ENCODE measurements around the gene MS4A4E. TPM values are rescaled to one million over a fixed set of nuclear protein-coding genes. Genes with fewer than 3 reads are reported as not detected.

The MS4A4E gene
- polyA plus RNA-seq, 1 donor (not counting 4 experiments of a cell fraction or from before 2014, with no cell fraction given), result not detected

DNA sequence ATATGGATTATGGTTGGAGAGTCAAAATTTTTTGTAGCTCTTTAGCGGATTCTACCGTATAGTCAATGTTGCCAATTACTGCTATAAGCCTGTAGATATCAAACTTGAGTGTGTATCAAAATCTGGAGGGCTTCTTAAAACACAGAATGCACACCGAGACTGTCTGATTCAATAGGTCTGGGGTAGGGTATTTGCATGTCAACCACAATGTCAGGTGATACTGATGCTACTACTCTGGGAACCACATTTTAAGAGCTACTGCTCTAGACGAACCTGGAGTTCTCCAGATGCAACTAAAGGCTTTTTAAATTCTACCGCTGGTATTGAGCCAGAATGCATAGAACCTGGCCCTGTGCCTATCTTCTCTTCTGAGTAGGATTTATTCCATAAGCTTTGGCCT is 21.7 kb upstream of the MS4A4E start:
- no peaks in the 10 kb centered on the region for H3K79me2 ChIP-seq (ENCODE audit: control insufficient read depth, insufficient read depth, low read length)
- no peaks in the 10 kb centered on the region for H3K9me1 ChIP-seq (ENCODE audit: control insufficient read depth, extremely low read depth, insufficient read depth, low read length)
- no peak for FAIRE-seq
- no peak overlapping the region for H2AFZ ChIP-seq (ENCODE audit: control insufficient read depth, low read length)
- no peak for DNase-seq (ENCODE audit: low read depth, low spot score)
- H4K20me1 ChIP-seq (ENCODE audit: control insufficient read depth, extremely low read depth, insufficient read depth, low read length), result no peaks in the 10 kb centered on the region
- H3K9ac ChIP-seq (ENCODE audit: control insufficient read depth, extremely low read depth, insufficient read depth, low read length), result no peak overlapping the region
- no peak overlapping the region for H3K27ac ChIP-seq (ENCODE audit: control insufficient read depth, insufficient read depth, low read length)
- H3K9me3 ChIP-seq (ENCODE audit: control insufficient read depth, low read depth, low read length), result no peaks in the 10 kb centered on the region
- no peak overlapping the region for H3K4me2 ChIP-seq (ENCODE audit: control insufficient read depth, extremely low read depth, insufficient read depth, low read depth, low read length)
- dilution Hi-C loops (cut with MboI; ENCODE audit: extremely low pct_ligation_motif_present, low sequenced_read_pairs), result no loop called here
- no peaks in the 10 kb centered on the region for H3K4me1 ChIP-seq (ENCODE audit: control insufficient read depth, extremely low read depth, insufficient read depth, low read length)
- H3K4me3 ChIP-seq (ENCODE audit: control insufficient read depth in 2 of 3, extremely low read depth in 1 of 3, insufficient read depth in 2 of 3, low read depth in 1 of 3, low read length in 3 of 3), result no peak overlapping the region
- H3K36me3 ChIP-seq (ENCODE audit: control insufficient read depth in 2 of 2, extremely low read depth in 1 of 2, insufficient read depth in 2 of 2, low read length in 2 of 2), result no peaks in the 10 kb centered on the region
- H3K27me3 ChIP-seq (ENCODE audit: control insufficient read depth, extremely low read depth, insufficient read depth, low read length), result no peaks in the 10 kb centered on the region
- TF ChIP-seq EZH2 (IDR thresholded peaks at IDR 0.05; ENCODE audit: low read length), result no peak
- TF ChIP-seq, protein P1, sequence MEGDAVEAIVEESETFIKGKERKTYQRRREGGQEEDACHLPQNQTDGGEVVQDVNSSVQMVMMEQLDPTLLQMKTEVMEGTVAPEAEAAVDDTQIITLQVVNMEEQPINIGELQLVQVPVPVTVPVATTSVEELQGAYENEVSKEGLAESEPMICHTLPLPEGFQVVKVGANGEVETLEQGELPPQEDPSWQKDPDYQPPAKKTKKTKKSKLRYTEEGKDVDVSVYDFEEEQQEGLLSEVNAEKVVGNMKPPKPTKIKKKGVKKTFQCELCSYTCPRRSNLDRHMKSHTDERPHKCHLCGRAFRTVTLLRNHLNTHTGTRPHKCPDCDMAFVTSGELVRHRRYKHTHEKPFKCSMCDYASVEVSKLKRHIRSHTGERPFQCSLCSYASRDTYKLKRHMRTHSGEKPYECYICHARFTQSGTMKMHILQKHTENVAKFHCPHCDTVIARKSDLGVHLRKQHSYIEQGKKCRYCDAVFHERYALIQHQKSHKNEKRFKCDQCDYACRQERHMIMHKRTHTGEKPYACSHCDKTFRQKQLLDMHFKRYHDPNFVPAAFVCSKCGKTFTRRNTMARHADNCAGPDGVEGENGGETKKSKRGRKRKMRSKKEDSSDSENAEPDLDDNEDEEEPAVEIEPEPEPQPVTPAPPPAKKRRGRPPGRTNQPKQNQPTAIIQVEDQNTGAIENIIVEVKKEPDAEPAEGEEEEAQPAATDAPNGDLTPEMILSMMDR (optimal IDR thresholded peaks at IDR 0.05 in 1 of 3, IDR thresholded peaks at IDR 0.05 in 1 of 3, conservative IDR thresholded peaks at IDR 0.05 in 1 of 3; ENCODE audit: extremely low read depth in 1 of 3, insufficient read depth in 2 of 3, low read length in 3 of 3), result no peak

DNA sequence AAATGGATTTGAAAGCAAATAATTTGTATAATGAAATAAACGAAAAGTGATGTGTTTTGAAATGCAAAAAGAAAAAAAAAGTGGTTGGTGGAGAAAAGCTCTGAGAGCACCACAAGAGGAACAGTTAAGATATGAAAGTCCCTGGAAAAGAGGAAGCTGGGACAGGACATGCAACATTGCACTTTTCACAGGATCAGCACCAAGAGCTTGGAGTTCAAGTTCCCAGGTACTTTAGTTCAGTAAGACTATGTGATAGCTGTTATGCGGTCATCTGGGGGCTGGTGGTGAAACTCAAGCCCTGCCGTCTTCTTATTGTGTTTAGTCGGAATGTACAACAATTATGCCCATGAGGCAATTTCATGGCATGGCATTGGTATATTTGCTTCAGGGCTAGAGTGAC is 20.5 kb upstream of the MS4A4E start:
- DNase-seq (ENCODE audit: low read depth, low spot score) (no peak), FAIRE-seq (no peak)
- Histone ChIP-seq H3K9me1 (ENCODE audit: control insufficient read depth, extremely low read depth, insufficient read depth, low read length) (no peaks in the 10 kb centered on the region), H3K9me3 (ENCODE audit: control insufficient read depth, low read depth, low read length) (no peaks in the 10 kb centered on the region), H3K27ac (ENCODE audit: control insufficient read depth, insufficient read depth, low read length) (no peak overlapping the region), H3K27me3 (ENCODE audit: control insufficient read depth, extremely low read depth, insufficient read depth, low read length) (no peaks in the 10 kb centered on the region), H3K36me3 (ENCODE audit: control insufficient read depth in 2 of 2, extremely low read depth in 1 of 2, insufficient read depth in 2 of 2, low read length in 2 of 2) (no peaks in the 10 kb centered on the region), H3K4me2 (ENCODE audit: control insufficient read depth, extremely low read depth, insufficient read depth, low read depth, low read length) (no peak overlapping the region), H3K9ac (ENCODE audit: control insufficient read depth, extremely low read depth, insufficient read depth, low read length) (no peak overlapping the region), H4K20me1 (ENCODE audit: control insufficient read depth, extremely low read depth, insufficient read depth, low read length) (no peaks in the 10 kb centered on the region), H2AFZ (ENCODE audit: control insufficient read depth, low read length) (no peak overlapping the region), H3K4me3 (ENCODE audit: control insufficient read depth in 2 of 3, extremely low read depth in 1 of 3, insufficient read depth in 2 of 3, low read depth in 1 of 3, low read length in 3 of 3) (no peak overlapping the region), H3K4me1 (ENCODE audit: control insufficient read depth, extremely low read depth, insufficient read depth, low read length) (no peaks in the 10 kb centered on the region), H3K79me2 (ENCODE audit: control insufficient read depth, insufficient read depth, low read length) (no peaks in the 10 kb centered on the region)
- dilution Hi-C loops (cut with MboI; ENCODE audit: extremely low pct_ligation_motif_present, low sequenced_read_pairs), result no loop called here
- TF ChIP-seq, protein P1 (optimal IDR thresholded peaks at IDR 0.05 in 1 of 3, IDR thresholded peaks at IDR 0.05 in 1 of 3, conservative IDR thresholded peaks at IDR 0.05 in 1 of 3; ENCODE audit: extremely low read depth in 1 of 3, insufficient read depth in 2 of 3, low read length in 3 of 3), result no peak
- no peak for TF ChIP-seq EZH2 (IDR thresholded peaks at IDR 0.05; ENCODE audit: low read length)
